NCI-H345 treated with DMSO at 0.1 percent for 48 hours (cell line): ENCODE data around the gene SLCO2B1.

ENCODE experiments used
- DNase-seq: peaks from one replicate; lab custom pipeline; 2025; ENCODE audit not compliant: unreplicated experiment; lab: John Stamatoyannopoulos, UW

SLCO2B1 gene

GRCh38 chr11:75246006-75246670 lies 95.2 kb downstream of the SLCO2B1 start:
- DNase-seq, result no peak

DNA sequence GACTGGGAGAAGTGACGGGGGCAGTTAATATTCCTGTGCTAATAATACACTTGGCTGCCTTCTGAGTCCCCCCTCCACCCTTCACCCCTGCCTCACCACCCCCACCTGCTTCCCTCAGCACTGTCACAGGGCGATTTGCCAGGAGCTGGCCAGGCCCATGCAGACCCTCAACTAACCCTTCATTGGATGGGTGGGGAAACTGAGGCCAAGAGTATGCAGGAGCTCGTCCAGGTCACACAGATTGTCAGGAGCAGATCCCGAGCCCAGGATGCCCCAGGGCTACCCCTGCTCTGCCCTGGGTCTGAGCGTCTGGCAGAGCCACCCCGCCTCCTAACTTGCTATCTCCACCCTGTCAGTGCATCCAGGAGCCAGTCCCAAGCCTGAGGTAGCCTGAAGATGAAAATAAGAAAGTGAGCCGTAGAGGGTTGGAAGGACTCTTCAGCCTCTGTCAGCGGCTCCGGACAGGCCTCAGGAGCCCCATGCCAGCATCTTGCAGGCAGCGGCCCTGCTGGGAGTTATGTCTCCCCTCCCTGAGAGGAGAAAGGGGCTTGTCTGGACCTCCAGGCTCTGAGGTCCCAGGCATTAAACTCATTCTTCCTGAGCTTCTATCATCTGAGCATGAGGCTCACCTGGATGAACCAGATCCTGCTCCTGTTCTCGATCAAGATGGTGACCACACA lies 95.9 kb downstream of the SLCO2B1 start:
- no peak for DNase-seq

- DNase-seq, result no peak
Measured at GRCh38 chr11:75248924-75249256, 98.0 kb downstream of the SLCO2B1 start.

- DNase-seq, result no peak
Measured at GRCh38 chr11:75249704-75250103, 98.8 kb downstream of the SLCO2B1 start.

- no peak for DNase-seq
Measured at GRCh38 chr11:75254326-75254725, 103.4 kb downstream of the SLCO2B1 start.
